Natural killer cell (primary cell): ENCODE data around the gene HOXD4. TPM values are rescaled to one million over a fixed set of nuclear protein-coding genes. Genes with fewer than 3 reads are reported as not detected.

Experiments
- ATAC-seq, 3 donors: fragments of 150-1000 bp in 2 of 3; fragments of 200-7000 bp in 1 of 3; cut with Tn5 transposase; 1 replicate in 1 of 3; 2 replicates in 2 of 3; pipeline ENCODE4 v1.10.0; 2021; ENCODE audit warnings: mild to moderate bottlenecking in 2 of 3, moderate library complexity in 2 of 3
- DNase-seq, 2 donors: peaks; one replicate each; pipeline versions ENCODE4 v3.0.0 to v3.0.0-alpha.2; 2013 to 2021; ENCODE audit warnings: mixed read lengths in 1 of 2
- H3K27ac ChIP-seq: one replicate; pipeline ENCODE4 v1.5.1; 2013; ENCODE audit warnings: mild to moderate bottlenecking, low read length
- H3K27me3 ChIP-seq: one replicate; pipeline ENCODE4 v1.6.1; 2013; ENCODE audit warnings: low read length; ENCODE audit not compliant: control insufficient read depth, insufficient read depth
- H3K36me3 ChIP-seq: one replicate; pipeline ENCODE4 v1.6.1; 2013; ENCODE audit warnings: low read length; ENCODE audit not compliant: control insufficient read depth, insufficient read depth
- H3K4me1 ChIP-seq: one replicate; pipeline ENCODE4 v1.6.1; 2013; ENCODE audit warnings: low read length; ENCODE audit not compliant: control insufficient read depth, insufficient read depth
- H3K4me3 ChIP-seq: one replicate; pipeline ENCODE4 v1.5.1; 2013; ENCODE audit warnings: low read length
- H3K9me3 ChIP-seq: one replicate; pipeline ENCODE4 v1.6.1; 2013; ENCODE audit warnings: low read length; ENCODE audit not compliant: control insufficient read depth, insufficient read depth
- H3K27ac Mint-ChIP-seq, 2 donors: one replicate each; pipeline ENCODE4 v1.8.0; 2022; ENCODE audit warnings: mild to moderate bottlenecking in 2 of 2, mixed read lengths in 2 of 2, moderate library complexity in 1 of 2
- H3K27me3 Mint-ChIP-seq, 2 donors: one replicate each; pipeline ENCODE4 v1.8.0; 2022; ENCODE audit warnings: low read depth in 2 of 2, mixed read lengths in 2 of 2
- H3K36me3 Mint-ChIP-seq: one replicate; pipeline ENCODE4 v1.8.0; 2022; ENCODE audit warnings: mixed read lengths
- H3K4me1 Mint-ChIP-seq, 2 donors: one replicate each; pipeline ENCODE4 v1.8.0; 2022; ENCODE audit warnings: mixed read lengths in 2 of 2
- H3K4me3 Mint-ChIP-seq: one replicate; pipeline ENCODE4 v1.8.0; 2022; ENCODE audit warnings: mild to moderate bottlenecking, moderate library complexity, mixed read lengths
- H3K9me3 Mint-ChIP-seq, 2 donors: one replicate each; pipeline ENCODE4 v1.8.0; 2022; ENCODE audit warnings: mixed read lengths in 2 of 2
- CTCF ChIP-seq: fragments of 200-600 bp; IDR thresholded peaks from one replicate; pipeline ENCODE4 v1.8.0; 2022; ENCODE audit warnings: antibody characterized with exemption
- WGBS: methylation state at CpG from one replicate; pipeline ENCODE4 v1.1.7; 2013; ENCODE audit warnings: missing lambda C conversion rate; ENCODE audit not compliant: insufficient coverage; 5-methylcytosine and 5-hydroxymethylcytosine counted together
- intact Hi-C: fragments of 100-400 bp; cut with micrococcal nuclease; formaldehyde crosslinking; loops from one replicate; pipeline ENCODE4 v1.14.2; 2022
- total RNA-seq, 4 donors: library from RNA; stranded (reverse); fragments of 120-200 nt in 1 of 4; gene quantifications; one replicate each; pipeline versions ENCODE4 v1.2.3 to v1.2.4, GENCODE V29; 2013 to 2022

Gene HOXD4
- total RNA-seq, 3 donors from 2014 or later (not counting 1 experiment from before 2014, with no cell fraction given) = not detected

GRCh38 chr2:176158855-176159662, 7.7 kb downstream of the HOXD4 start:
- no peak overlapping the region for H3K4me3 Mint-ChIP-seq
- WGBS = 7% methylated on average over 36 of the region's 39 CpGs
- no peaks in the 10 kb centered on the region for H3K9me3 Mint-ChIP-seq
- H3K36me3 ChIP-seq = no peaks in the 10 kb centered on the region
- H3K4me1 ChIP-seq = no peaks in the 10 kb centered on the region
- H3K27me3 Mint-ChIP-seq = peaks cover 69 to 70% of the 10 kb centered on the region in 2 donors
- peaks cover 4% of the 10 kb centered on the region for H3K36me3 Mint-ChIP-seq
- no peak overlapping the region for H3K27ac ChIP-seq
- ATAC-seq (no peak), DNase-seq (no peak)
- intact Hi-C loops = no loop called here
- H3K4me3 ChIP-seq = no peak overlapping the region
- peaks cover 63% of the 10 kb centered on the region for H3K27me3 ChIP-seq
- no peak overlapping the region for H3K27ac Mint-ChIP-seq
- peaks cover 5% of the 10 kb centered on the region for H3K9me3 ChIP-seq
- H3K4me1 Mint-ChIP-seq = peaks cover 0 to 10% of the 10 kb centered on the region in 2 donors
- no peak for TF ChIP-seq CTCF

GRCh38 chr2:176159663-176160250, 8.4 kb downstream of the HOXD4 start:
- H3K27ac ChIP-seq = no peak overlapping the region
- H3K9me3 ChIP-seq = peaks cover 5% of the 10 kb centered on the region
- DNase-seq (no peak), ATAC-seq (no peak)
- H3K27me3 ChIP-seq = peaks cover 66% of the 10 kb centered on the region
- no peaks in the 10 kb centered on the region for H3K4me1 ChIP-seq
- H3K36me3 Mint-ChIP-seq = peaks cover 8% of the 10 kb centered on the region
- no peak overlapping the region for H3K4me3 Mint-ChIP-seq
- H3K4me3 ChIP-seq = no peak overlapping the region
- TF ChIP-seq CTCF = no peak
- WGBS = 5% methylated on average over 43 of the region's 44 CpGs
- H3K4me1 Mint-ChIP-seq = peaks cover 0 to 13% of the 10 kb centered on the region in 2 donors
- peaks cover 67 to 68% of the 10 kb centered on the region in 2 donors for H3K27me3 Mint-ChIP-seq
- H3K27ac Mint-ChIP-seq = no peak overlapping the region
- H3K9me3 Mint-ChIP-seq = peaks cover 0 to 2% of the 10 kb centered on the region in 2 donors
- H3K36me3 ChIP-seq = no peaks in the 10 kb centered on the region
- intact Hi-C loops = no loop called here

GRCh38 chr2:176160251-176160985, 9.1 kb downstream of the HOXD4 start:
- H3K4me1 Mint-ChIP-seq = peaks cover 0 to 13% of the 10 kb centered on the region in 2 donors
- Histone ChIP-seq H3K4me1 (no peaks in the 10 kb centered on the region), H3K9me3 (peaks cover 6% of the 10 kb centered on the region), H3K36me3 (no peaks in the 10 kb centered on the region), H3K4me3 (no peak overlapping the region), H3K27me3 (peaks cover 67% of the 10 kb centered on the region), H3K27ac (no peak overlapping the region)
- intact Hi-C loops = no loop called here
- H3K27ac Mint-ChIP-seq = no peak overlapping the region
- H3K4me3 Mint-ChIP-seq = no peak overlapping the region
- peaks cover 0 to 2% of the 10 kb centered on the region in 2 donors for H3K9me3 Mint-ChIP-seq
- TF ChIP-seq CTCF = no peak
- peaks cover 61 to 66% of the 10 kb centered on the region in 2 donors for H3K27me3 Mint-ChIP-seq
- H3K36me3 Mint-ChIP-seq = peaks cover 8% of the 10 kb centered on the region
- no peak for DNase-seq
- no peak for ATAC-seq
- 11% methylated on average over 50 of the region's 50 CpGs for WGBS
